SK-N-SH treated with all-trans-retinoic acid at 6 μM for 48 hours (cell line): Measurements from ENCODE around the gene TRAPPC3.
A peak's percentile ranks its signal among the peaks of the same experiment; 100 is the strongest.

Source experiments
- ATAC-seq: fragments of 200-7000 bp; cut with Tn5 transposase; 3 replicates; pipeline ENCODE4 v1.9.1; 2020; ENCODE audit warnings: mild to moderate bottlenecking, moderate library complexity
- ARNTL ChIP-seq: fragments of 450-650 bp; formaldehyde crosslinking; IDR thresholded peaks from 2 replicates; pipeline ENCODE4 v1.5.0; 2020; ENCODE audit warnings: low read depth, mild to moderate bottlenecking, moderate library complexity, borderline replicate concordance
- BACH2 ChIP-seq: fragments of 250-450 bp; sonication (Bioruptor Pico); IDR thresholded peaks from 2 replicates; pipeline ENCODE4 v1.9.0; 2021; ENCODE audit warnings: mild to moderate bottlenecking, borderline replicate concordance
- CSDC2 ChIP-seq: fragments of 250-450 bp; sonication (Bioruptor Pico); IDR thresholded peaks from 2 replicates; pipeline ENCODE4 v1.5.0; 2020; ENCODE audit warnings: mild to moderate bottlenecking, moderate library complexity
- ESRRG ChIP-seq: fragments of 250-450 bp; sonication (Bioruptor Pico); IDR thresholded peaks from 2 replicates; pipeline ENCODE4 v1.6.1; 2021; ENCODE audit warnings: mild to moderate bottlenecking
- GLIS3 ChIP-seq: fragments of 250-450 bp; sonication (Bioruptor Pico); IDR thresholded peaks from 2 replicates; pipeline ENCODE4 v1.5.0; 2020; ENCODE audit warnings: mild to moderate bottlenecking, moderate library complexity
- ISL1 ChIP-seq: fragments of 250-450 bp; sonication (Bioruptor Pico); IDR thresholded peaks from 2 replicates; pipeline ENCODE4 v2.1.2; 2022; ENCODE audit warnings: mild to moderate bottlenecking, moderate library complexity
- OSR1 ChIP-seq: fragments of 250-450 bp; sonication (Bioruptor Pico); IDR thresholded peaks from 2 replicates; pipeline ENCODE4 v1.8.0; 2022; ENCODE audit warnings: moderate library complexity, mild to moderate bottlenecking, inconsistent platforms
- POU6F1 ChIP-seq: fragments of 250-450 bp; sonication (Bioruptor Pico); IDR thresholded peaks from 2 replicates; pipeline ENCODE4 v1.8.0; 2021; ENCODE audit warnings: low read depth, mild to moderate bottlenecking, moderate library complexity, borderline replicate concordance
- RARB ChIP-seq: fragments of 250-450 bp; sonication (Bioruptor Pico); IDR thresholded peaks from 2 replicates; pipeline ENCODE4 v1.8.0; 2021; ENCODE audit warnings: mild to moderate bottlenecking, moderate library complexity
- SNAI2 ChIP-seq: fragments of 250-450 bp; sonication (Bioruptor Pico); IDR thresholded peaks from 2 replicates; pipeline ENCODE4 v1.5.0; 2020; ENCODE audit warnings: mild to moderate bottlenecking, moderate library complexity
- TCF4 ChIP-seq: fragments of 250-450 bp; sonication (Bioruptor Pico); IDR thresholded peaks from 2 replicates; pipeline ENCODE4 v1.8.0; 2021; ENCODE audit warnings: mild to moderate bottlenecking, moderate library complexity, borderline replicate concordance
- TOX ChIP-seq: fragments of 250-450 bp; sonication (Bioruptor Pico); IDR thresholded peaks from 2 replicates; pipeline ENCODE4 v1.8.0; 2021; ENCODE audit warnings: mild to moderate bottlenecking, moderate library complexity, borderline replicate concordance
- ZC3H10 ChIP-seq: fragments of 250-450 bp; sonication (Bioruptor Pico); IDR thresholded peaks from 2 replicates; pipeline ENCODE4 v1.5.1; 2021; ENCODE audit warnings: mild to moderate bottlenecking, moderate library complexity
- ZFP3 ChIP-seq: fragments of 250-450 bp; sonication (Bioruptor Pico); IDR thresholded peaks from 2 replicates; pipeline ENCODE4 v1.5.0; 2020; ENCODE audit warnings: mild to moderate bottlenecking, moderate library complexity
- ZFP30 ChIP-seq: fragments of 450-650 bp; formaldehyde crosslinking; IDR thresholded peaks from 2 replicates; pipeline ENCODE4 v1.5.0; 2022; ENCODE audit warnings: mild to moderate bottlenecking, moderate library complexity
- ZNF565 ChIP-seq: fragments of 450-650 bp; formaldehyde crosslinking; conservative IDR thresholded peaks from 2 replicates; pipeline ENCODE4 v1.5.0; 2020; ENCODE audit warnings: low read depth, mild to moderate bottlenecking, moderate library complexity
- ZNF70 ChIP-seq: fragments of 450-650 bp; formaldehyde crosslinking; IDR thresholded peaks from 2 replicates; pipeline ENCODE4 v1.5.0; 2020; ENCODE audit warnings: mild to moderate bottlenecking, moderate library complexity
- ZNF8 ChIP-seq: fragments of 450-650 bp; formaldehyde crosslinking; IDR thresholded peaks from 2 replicates; pipeline ENCODE4 v1.5.0; 2020; ENCODE audit warnings: mild to moderate bottlenecking, moderate library complexity
- TF ChIP-seq, protein P1 (sequence below): fragments of 250-450 bp; sonication (Bioruptor Pico); IDR thresholded peaks from 2 replicates; pipeline ENCODE4 v1.5.1; 2020; ENCODE audit warnings: low read depth, mild to moderate bottlenecking, moderate library complexity
- TF ChIP-seq, protein P2 (sequence below): fragments of 250-450 bp; sonication (Bioruptor Pico); IDR thresholded peaks from 2 replicates; pipeline ENCODE4 v1.5.1; 2021; ENCODE audit warnings: mild to moderate bottlenecking, moderate library complexity
- TF ChIP-seq, protein P3 (sequence below): fragments of 250-450 bp; sonication (Bioruptor Pico); IDR thresholded peaks from 2 replicates; pipeline ENCODE4 v1.8.0; 2020; ENCODE audit warnings: mild to moderate bottlenecking, moderate library complexity, borderline replicate concordance

TRAPPC3 gene

GRCh38 chr1:36134031-36134430 lies 15.3 kb downstream of the TRAPPC3 start:
- no peak for ATAC-seq

DNA sequence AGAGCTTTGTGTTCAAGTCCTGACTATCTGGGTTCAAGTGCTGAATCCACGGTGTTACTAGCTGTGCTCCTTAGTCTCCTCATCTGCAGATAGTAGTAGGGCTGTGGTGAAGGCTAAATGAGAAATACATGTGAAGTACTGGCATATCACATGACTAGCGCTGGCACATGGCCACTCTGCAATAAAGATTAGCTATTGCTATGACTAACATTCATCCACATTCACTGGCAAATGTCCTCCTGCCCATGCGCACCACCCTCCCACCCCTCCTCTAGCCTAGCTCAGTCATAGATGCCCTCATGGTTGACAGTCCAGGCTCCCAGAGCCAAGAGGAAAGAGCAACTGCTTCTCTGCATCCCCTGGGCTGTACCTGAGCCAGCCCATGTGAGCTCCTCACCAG lies 15.8 kb downstream of the TRAPPC3 start:
- TF ChIP-seq CSDC2 (CRISPR knock-in tag) (no peak), OSR1 (CRISPR knock-in tag) (no peak), TOX (CRISPR knock-in tag) (no peak), ESRRG (CRISPR knock-in tag) (no peak), SNAI2 (CRISPR knock-in tag) (no peak), GLIS3 (no peak), ZNF8 (CRISPR knock-in tag) (no peak), ZC3H10 (no peak), ZFP3 (CRISPR knock-in tag) (no peak), POU6F1 (CRISPR knock-in tag) (no peak)
- TF ChIP-seq, protein P1, sequence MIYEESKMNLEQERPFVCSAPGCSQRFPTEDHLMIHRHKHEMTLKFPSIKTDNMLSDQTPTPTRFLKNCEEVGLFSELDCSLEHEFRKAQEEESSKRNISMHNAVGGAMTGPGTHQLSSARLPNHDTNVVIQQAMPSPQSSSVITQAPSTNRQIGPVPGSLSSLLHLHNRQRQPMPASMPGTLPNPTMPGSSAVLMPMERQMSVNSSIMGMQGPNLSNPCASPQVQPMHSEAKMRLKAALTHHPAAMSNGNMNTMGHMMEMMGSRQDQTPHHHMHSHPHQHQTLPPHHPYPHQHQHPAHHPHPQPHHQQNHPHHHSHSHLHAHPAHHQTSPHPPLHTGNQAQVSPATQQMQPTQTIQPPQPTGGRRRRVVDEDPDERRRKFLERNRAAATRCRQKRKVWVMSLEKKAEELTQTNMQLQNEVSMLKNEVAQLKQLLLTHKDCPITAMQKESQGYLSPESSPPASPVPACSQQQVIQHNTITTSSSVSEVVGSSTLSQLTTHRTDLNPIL (CRISPR knock-in tag), result no peak
- ATAC-seq, result peak; percentile 84

More at GRCh38 chr1:36134031-36134430, 15.3 kb downstream of the TRAPPC3 start:
- TF ChIP-seq ZNF565 (CRISPR knock-in tag) (no peak), ZNF8 (CRISPR knock-in tag) (no peak), GLIS3 (no peak), ZNF70 (CRISPR knock-in tag) (no peak), OSR1 (CRISPR knock-in tag) (no peak), POU6F1 (CRISPR knock-in tag) (no peak), ZFP3 (CRISPR knock-in tag) (no peak), BACH2 (CRISPR knock-in tag) (no peak), RARB (CRISPR knock-in tag) (no peak), ZC3H10 (no peak), CSDC2 (CRISPR knock-in tag) (no peak), ESRRG (CRISPR knock-in tag) (no peak), SNAI2 (CRISPR knock-in tag) (no peak), ZFP30 (no peak), ISL1 (CRISPR knock-in tag) (no peak)
- TF ChIP-seq, protein P2, sequence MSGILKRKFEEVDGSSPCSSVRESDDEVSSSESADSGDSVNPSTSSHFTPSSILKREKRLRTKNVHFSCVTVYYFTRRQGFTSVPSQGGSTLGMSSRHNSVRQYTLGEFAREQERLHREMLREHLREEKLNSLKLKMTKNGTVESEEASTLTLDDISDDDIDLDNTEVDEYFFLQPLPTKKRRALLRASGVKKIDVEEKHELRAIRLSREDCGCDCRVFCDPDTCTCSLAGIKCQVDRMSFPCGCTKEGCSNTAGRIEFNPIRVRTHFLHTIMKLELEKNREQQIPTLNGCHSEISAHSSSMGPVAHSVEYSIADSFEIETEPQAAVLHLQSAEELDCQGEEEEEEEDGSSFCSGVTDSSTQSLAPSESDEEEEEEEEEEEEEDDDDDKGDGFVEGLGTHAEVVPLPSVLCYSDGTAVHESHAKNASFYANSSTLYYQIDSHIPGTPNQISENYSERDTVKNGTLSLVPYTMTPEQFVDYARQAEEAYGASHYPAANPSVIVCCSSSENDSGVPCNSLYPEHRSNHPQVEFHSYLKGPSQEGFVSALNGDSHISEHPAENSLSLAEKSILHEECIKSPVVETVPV (CRISPR knock-in tag), result no peak
- TF ChIP-seq, protein P1 (CRISPR knock-in tag), result no peak
- TF ChIP-seq, protein P3, sequence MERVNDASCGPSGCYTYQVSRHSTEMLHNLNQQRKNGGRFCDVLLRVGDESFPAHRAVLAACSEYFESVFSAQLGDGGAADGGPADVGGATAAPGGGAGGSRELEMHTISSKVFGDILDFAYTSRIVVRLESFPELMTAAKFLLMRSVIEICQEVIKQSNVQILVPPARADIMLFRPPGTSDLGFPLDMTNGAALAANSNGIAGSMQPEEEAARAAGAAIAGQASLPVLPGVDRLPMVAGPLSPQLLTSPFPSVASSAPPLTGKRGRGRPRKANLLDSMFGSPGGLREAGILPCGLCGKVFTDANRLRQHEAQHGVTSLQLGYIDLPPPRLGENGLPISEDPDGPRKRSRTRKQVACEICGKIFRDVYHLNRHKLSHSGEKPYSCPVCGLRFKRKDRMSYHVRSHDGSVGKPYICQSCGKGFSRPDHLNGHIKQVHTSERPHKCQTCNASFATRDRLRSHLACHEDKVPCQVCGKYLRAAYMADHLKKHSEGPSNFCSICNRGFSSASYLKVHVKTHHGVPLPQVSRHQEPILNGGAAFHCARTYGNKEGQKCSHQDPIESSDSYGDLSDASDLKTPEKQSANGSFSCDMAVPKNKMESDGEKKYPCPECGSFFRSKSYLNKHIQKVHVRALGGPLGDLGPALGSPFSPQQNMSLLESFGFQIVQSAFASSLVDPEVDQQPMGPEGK (CRISPR knock-in tag), result no peak

- ATAC-seq, result no peak
- TF ChIP-seq CSDC2 (CRISPR knock-in tag), result no peak
- no peak for TF ChIP-seq ARNTL (CRISPR knock-in tag)
- TF ChIP-seq TOX (CRISPR knock-in tag), result no peak
- no peak for TF ChIP-seq TCF4 (CRISPR knock-in tag)
- no peak for TF ChIP-seq GLIS3
- TF ChIP-seq SNAI2 (CRISPR knock-in tag), result no peak
- TF ChIP-seq, protein P2 (CRISPR knock-in tag), result no peak
Measured at GRCh38 chr1:36132029-36132428, 17.3 kb downstream of the TRAPPC3 start.
